NCI-H526 treated with DMSO at 0.1 percent for 48 hours (cell line): Measurements from ENCODE around the gene PKMYT1.

Source experiments
- DNase-seq: peaks from one replicate; lab custom pipeline; 2025; lab: John Stamatoyannopoulos, UW

The PKMYT1 gene

GRCh38 chr16:2996298-2996697 lies 16.1 kb upstream of the PKMYT1 start:
- DNase-seq: no peak

GRCh38 chr16:2992383-2993081 lies 12.3 kb upstream of the PKMYT1 start:
- DNase-seq: no peak

GRCh38 chr16:2991566-2992261 lies 11.5 kb upstream of the PKMYT1 start:
- DNase-seq: no peak

GRCh38 chr16:2990891-2991290 lies 10.6 kb upstream of the PKMYT1 start:
- no peak for DNase-seq

- no peak for DNase-seq
These were observed 8.4 kb upstream of the PKMYT1 start for GRCh38 chr16:2988590-2989099.

- DNase-seq: no peak
These were observed 7.6 kb upstream of the PKMYT1 start for GRCh38 chr16:2987833-2988232.

- no peak for DNase-seq
These were observed 7.0 kb upstream of the PKMYT1 start for GRCh38 chr16:2987286-2987685.

GRCh38 chr16:2986623-2987188 lies 6.5 kb upstream of the PKMYT1 start:
- DNase-seq: no peak

GRCh38 chr16:2985893-2986355 lies 5.7 kb upstream of the PKMYT1 start:
- no peak for DNase-seq

- DNase-seq: no peak
These were observed 5.2 kb upstream of the PKMYT1 start for GRCh38 chr16:2985462-2985861.

GRCh38 chr16:2983706-2984136 lies 3.5 kb upstream of the PKMYT1 start:
- DNase-seq: no peak

GRCh38 chr16:2982402-2982801 lies 2.2 kb upstream of the PKMYT1 start:
- DNase-seq: no peak

- no peak for DNase-seq
These were observed 1.6 kb upstream of the PKMYT1 start for GRCh38 chr16:2981899-2982250.

- no peak for DNase-seq
These were observed 1.1 kb upstream of the PKMYT1 start for GRCh38 chr16:2981177-2981898.

GRCh38 chr16:2979669-2980226 lies 498 bp downstream of the PKMYT1 start:
- DNase-seq: no peak

GRCh38 chr16:2977440-2977839 lies 2.8 kb downstream of the PKMYT1 start:
- no peak for DNase-seq

GRCh38 chr16:2976673-2977072 lies 3.6 kb downstream of the PKMYT1 start:
- no peak for DNase-seq

GRCh38 chr16:2976201-2976600 lies 4.0 kb downstream of the PKMYT1 start:
- no peak for DNase-seq

GRCh38 chr16:2975161-2975795 lies 5.0 kb downstream of the PKMYT1 start:
- no peak for DNase-seq

GRCh38 chr16:2974319-2975056 lies 5.8 kb downstream of the PKMYT1 start:
- no peak for DNase-seq
